ENCODE data around the gene ATN1. TPM values are rescaled to one million over a fixed set of nuclear protein-coding genes. Genes with fewer than 3 reads are reported as not detected.

ATN1 gene
- total and polyA plus RNA-seq, 2 of the 8 experiments (the other 6 are each of a cell fraction or from before 2014, with no cell fraction given) = 20.6 to 73.4 TPM

- POLR2A ChIA-PET (ENCODE audit: partially characterized antibody) = interaction anchor here (2.8 to 39.6 kb wide), 6 partner anchors 10 to 38 kb away, joined by 18 to 1027 read pairs (median 128); partner anchors contain the start of genes ATN1, C12orf57, ENO2 and PTPN6
- TF ChIP-seq MAX (IDR thresholded peaks at IDR 0.05) (no peak), PHF8 (conservative IDR thresholded peaks at IDR 0.05; ENCODE audit: low read depth, low read length) (no peak), POLR2AphosphoS5 (IDR thresholded peaks at IDR 0.05; ENCODE audit: low read depth, low read length) (no peak), KDM1A (IDR thresholded peaks at IDR 0.05; ENCODE audit: borderline replicate concordance, low read length) (no peak), HDAC6 (IDR thresholded peaks at IDR 0.05; ENCODE audit: low read depth, low read length) (no peak), RXRA (IDR thresholded peaks at IDR 0.05; ENCODE audit: insufficient read depth, low read depth, low read length) (no peak), CTCF (IDR thresholded peaks at IDR 0.05; ENCODE audit: control extremely low read depth in 1 of 3, insufficient read depth in 1 of 3, low read depth in 1 of 3, low read length in 3 of 3) (no peak), EP300 (IDR thresholded peaks at IDR 0.05; ENCODE audit: borderline replicate concordance in 1 of 2, low read depth in 2 of 2, low read length in 2 of 2) (no peak), SP2 (IDR thresholded peaks at IDR 0.05; ENCODE audit: low read length) (no peak), RFX5 (IDR thresholded peaks at IDR 0.05; ENCODE audit: borderline replicate concordance, low read depth, low read length) (no peak)
These were observed 24.0 kb upstream of the ATN1 start for GRCh38 chr12:6903722-6904121.

More at GRCh38 chr12:6903722-6904121, 24.0 kb upstream of the ATN1 start:
- Histone ChIP-seq H2AK5ac (ENCODE audit: low read depth, low read length) (no peak overlapping the region), H2BK5ac (ENCODE audit: low read depth, low read length) (no peak overlapping the region), H3K14ac (ENCODE audit: insufficient read length) (no peak overlapping the region), H4K8ac (ENCODE audit: extremely low read depth, insufficient read depth, low read length) (no peak overlapping the region), H3K9ac (replicated peaks in 1 of 4; ENCODE audit: extremely low read depth in 1 of 4, low read depth in 3 of 4, low read length in 3 of 4) (peak overlapping the region in 1 of 4 experiments; percentile 35; a peak in 1 of 7 replicates), H3K18ac (ENCODE audit: extremely low read depth, low read length) (no peak overlapping the region), H3K27ac (ENCODE audit: low read depth, low read length) (no peak overlapping the region), H4K20me1 (replicated peaks in 1 of 2; ENCODE audit: control insufficient read depth in 1 of 2, insufficient read depth in 2 of 2, low read length in 2 of 2) (no peaks in the 10 kb centered on the region), H2BK12ac (ENCODE audit: low read depth, low read length) (no peak overlapping the region), H3K56ac (replicated peaks; ENCODE audit: insufficient read length, low read depth, low read length) (no peak overlapping the region), H3K4ac (replicated peaks; ENCODE audit: insufficient read length, low read depth, low read length) (no peak overlapping the region), H3K23me2 (ENCODE audit: low read depth, low read length) (peaks cover 3% of the 10 kb centered on the region; the same call in 1 of the 2 replicates), H4K5ac (ENCODE audit: insufficient read length, low read depth, low read length) (no peak overlapping the region), H2AFZ (ENCODE audit: low read length) (peak overlapping the region; percentile 60; the same call in 1 of the 2 replicates), H3K79me1 (ENCODE audit: low read depth, low read length) (no peaks in the 10 kb centered on the region), H3K36me3 (ENCODE audit: control insufficient read depth in 2 of 4, insufficient read depth in 4 of 4, low read length in 3 of 4) (no peaks in the 10 kb centered on the region), H2BK120ac (replicated peaks; ENCODE audit: low read depth, low read length) (no peak overlapping the region), H3K4me3 (ENCODE audit: extremely low read depth in 1 of 4, insufficient read depth in 2 of 4, low read depth in 3 of 4, low read length in 4 of 4) (peak overlapping the region in 1 of 4 experiments; percentile 16; a peak in 1 of 8 replicates), H3K27me3 (replicated peaks in 1 of 4; ENCODE audit: control insufficient read depth in 3 of 4, extremely low read depth in 1 of 4, insufficient read depth in 3 of 4, low read length in 3 of 4) (peaks cover 0 to 4% (median 0%) of the 10 kb centered on the region in 4 experiments; a peak in 4 of 7 replicates), H3K79me2 (ENCODE audit: control insufficient read depth in 1 of 2, insufficient read depth in 2 of 2, low read length in 2 of 2) (no peaks in the 10 kb centered on the region), H4K91ac (replicated peaks; ENCODE audit: insufficient read length, low read length) (no peak overlapping the region), H2BK20ac (ENCODE audit: low read length) (no peak overlapping the region), H3K23ac (ENCODE audit: insufficient read length) (no peak overlapping the region), H2BK15ac (ENCODE audit: low read length) (no peak overlapping the region), H3K4me2 (ENCODE audit: insufficient read depth in 1 of 2, low read depth in 2 of 2, low read length in 2 of 2) (peak overlapping the region in 1 of 2 experiments; percentile 84; a peak in 1 of 4 replicates), H3K4me1 (replicated peaks in 1 of 4; ENCODE audit: control insufficient read depth in 3 of 4, insufficient read depth in 4 of 4, low read length in 3 of 4) (peaks cover 3 to 12% (median 11%) of the 10 kb centered on the region in 4 experiments; a peak in 5 of 7 replicates), H3K9me3 (ENCODE audit: insufficient read depth in 2 of 2, low read depth in 1 of 2, low read length in 1 of 2) (no peaks in the 10 kb centered on the region)
- WGBS, 2 experiments (ENCODE audit: extremely low coverage in 1 of 2, insufficient coverage in 1 of 2, insufficient read length in 1 of 2, insufficient replicate concordance in 2 of 2, low coverage in 1 of 2, low lambda C conversion rate in 2 of 2, missing lambda C conversion rate in 1 of 2) = 92% methylated on average over 1 of the region's 1 CpG; no CpG with 5 or more reads in 1 of the 2 experiments
- DNase-seq (ENCODE audit: low read depth in 1 of 2, low spot score in 2 of 2) (no peak), FAIRE-seq (no peak)
- CTCF ChIA-PET (ENCODE audit: partially characterized antibody) = interaction anchor here (0.6 to 13.0 kb wide), 4 partner anchors 13 to 204 kb away, joined by 3 to 74 read pairs (median 5); partner anchors contain the start of gene ENO2

All from H1 (cell line).